HepG2 (cell line): ENCODE results near the gene SF3B5. TPM values are rescaled to one million over a fixed set of nuclear protein-coding genes. Genes with fewer than 3 reads are reported as not detected.
A peak's percentile ranks its signal among the peaks of the same experiment; 100 is the strongest.

Experiments
- BHLHE40 ChIP-seq: IDR thresholded peaks from 2 replicates; pipeline ENCODE4 v1.6.1; 2011; ENCODE audit warnings: low read length, improper control_type of control experiment
- BORCS8-MEF2B ChIP-seq: sonication (generic); formaldehyde crosslinking; IDR thresholded peaks from 2 replicates; pipeline ENCODE4 v1.8.0; 2022; ENCODE audit warnings: mild to moderate bottlenecking, missing genetic modification reagents
- CEBPB ChIP-seq: IDR thresholded peaks from 2 replicates; pipeline ENCODE4 v1.6.1; 2011; ENCODE audit warnings: low read depth, low read length, improper control_type of control experiment, borderline replicate concordance
- DNMT1 ChIP-seq: sonication (generic); formaldehyde crosslinking; IDR thresholded peaks from 2 replicates; pipeline ENCODE4 v1.5.1; 2020; ENCODE audit warnings: mild to moderate bottlenecking, missing genetic modification reagents
- GLMP ChIP-seq: sonication (generic); formaldehyde crosslinking; IDR thresholded peaks from 2 replicates; pipeline ENCODE4 v1.9.0; 2021; ENCODE audit warnings: missing genetic modification reagents, mild to moderate bottlenecking, borderline replicate concordance
- HMG20A ChIP-seq: IDR thresholded peaks from 2 replicates; pipeline ENCODE4 v1.6.1; 2016; ENCODE audit warnings: borderline replicate concordance
- MTERF4 ChIP-seq: sonication (generic); formaldehyde crosslinking; IDR thresholded peaks from 2 replicates; pipeline ENCODE4 v1.8.0; 2023; ENCODE audit warnings: mild to moderate bottlenecking, missing genetic modification reagents
- PLRG1 ChIP-seq: fragments of 450-650 bp; conservative IDR thresholded peaks from 2 replicates; pipeline ENCODE4 v1.6.1; 2016
- POGK ChIP-seq: sonication (generic); formaldehyde crosslinking; conservative IDR thresholded peaks from 2 replicates; pipeline ENCODE4 v1.8.0; 2022; ENCODE audit warnings: mild to moderate bottlenecking, moderate library complexity, missing genetic modification reagents
- RAD51 ChIP-seq: fragments of 450-650 bp; IDR thresholded peaks from 2 replicates; pipeline ENCODE4 v1.6.1; 2016; ENCODE audit warnings: borderline replicate concordance
- SMAD3 ChIP-seq: sonication (generic); formaldehyde crosslinking; IDR thresholded peaks from 2 replicates; pipeline ENCODE4 v1.4.0; 2020; ENCODE audit warnings: missing genetic modification reagents
- ZNF33B ChIP-seq: sonication (generic); formaldehyde crosslinking; IDR thresholded peaks from 2 replicates; pipeline ENCODE4 v1.5.1; 2020; ENCODE audit warnings: mild to moderate bottlenecking, missing genetic modification reagents
- ZNF407 ChIP-seq: sonication (generic); formaldehyde crosslinking; IDR thresholded peaks from one replicate; pipeline ENCODE4 v1.5.1; 2020; ENCODE audit warnings: mild to moderate bottlenecking, missing genetic modification reagents; ENCODE audit errors: not compliant biosample characterization
- ZNF615 ChIP-seq: sonication (generic); formaldehyde crosslinking; IDR thresholded peaks from 2 replicates; pipeline ENCODE4 v1.5.0; 2020; ENCODE audit warnings: mild to moderate bottlenecking, missing genetic modification reagents, borderline replicate concordance
- ZSCAN20 ChIP-seq: sonication (generic); formaldehyde crosslinking; IDR thresholded peaks from 2 replicates; pipeline ENCODE4 v1.4.0; 2020; ENCODE audit warnings: missing genetic modification reagents, mild to moderate bottlenecking, borderline replicate concordance
- polyA plus RNA-seq, 8 experiments: library from polyadenylated mRNA; depleted of rRNA in 3 of 8; stranded (reverse) in 7 of 8; unstranded in 1 of 8; fragments of >200 nt; fragmentation: Illumina TruSeq in 4 of 8; extraction: Trizol in 4 of 8; gene quantifications; 2 replicates each; pipeline versions ENCODE4 v1.2.1 to v1.2.3, GENCODE V29; 2011 to 2016; ENCODE audit warnings: low read depth in 4 of 8, missing spikeins in 1 of 8, mixed read lengths in 1 of 8; ENCODE audit not compliant: insufficient read depth in 1 of 8
- total RNA-seq, 5 experiments: library from RNA; depleted of rRNA; stranded (reverse); fragments of >200 nt; fragmentation: Illumina TruSeq; extraction: Trizol; gene quantifications; 2 replicates each; pipeline ENCODE4 v1.2.3, GENCODE V29; 2016; ENCODE audit warnings: low read depth in 1 of 5

The SF3B5 gene
- total and polyA plus RNA-seq, 2 of the 13 experiments (the other 11 are each of a cell fraction or from before 2014, with no cell fraction given): 263 to 292 TPM

GRCh38 chr6:144095134-144096002, at the start of gene SF3B5 (continued):
- TF ChIP-seq ZSCAN20 (no peak), DNMT1 (CRISPR knock-in tag) (no peak), SMAD3 (CRISPR knock-in tag) (peak; percentile 99), MTERF4 (CRISPR knock-in tag) (peak; percentile 97), POGK (CRISPR knock-in tag) (peak; percentile 89; the same call in 1 of the 2 replicates), PLRG1 (no peak), CEBPB (peak; percentile 80), HMG20A (CRISPR knock-in tag) (no peak), BHLHE40 (no peak; the same call in 1 of the 2 replicates), GLMP (CRISPR knock-in tag) (no peak), ZNF33B (no peak; the same call in 1 of the 2 replicates), ZNF615 (CRISPR knock-in tag) (peak; percentile 69; the same call in 1 of the 2 replicates), BORCS8-MEF2B (CRISPR knock-in tag) (peak; percentile 93), ZNF407 (CRISPR knock-in tag) (peak; percentile 79), RAD51 (no peak)
